Progenitor cell of endocrine pancreas (in vitro differentiated cells): ENCODE measurements around the gene ETNK1. TPM values are rescaled to one million over a fixed set of nuclear protein-coding genes. Genes with fewer than 3 reads are reported as not detected.

Experiments
- DNase-seq: peaks from one replicate; pipeline ENCODE4 v3.0.0; 2021; ENCODE audit warnings: low spot score; ENCODE audit not compliant: unreplicated experiment
- H3K27ac Mint-ChIP-seq: 2 replicates; pipeline ENCODE4 v1.8.0; 2021; ENCODE audit warnings: mild to moderate bottlenecking, moderate library complexity, mixed read lengths
- H3K27me3 Mint-ChIP-seq: 2 replicates; pipeline ENCODE4 v1.8.0; 2021; ENCODE audit warnings: mixed read lengths
- H3K36me3 Mint-ChIP-seq: 2 replicates; pipeline ENCODE4 v1.8.0; 2022; ENCODE audit warnings: mixed read lengths; ENCODE audit not compliant: insufficient read depth
- H3K4me1 Mint-ChIP-seq: 2 replicates; pipeline ENCODE4 v1.8.0; 2021; ENCODE audit warnings: low read depth, mixed read lengths
- H3K4me3 Mint-ChIP-seq: 2 replicates; pipeline ENCODE4 v1.8.0; 2021; ENCODE audit warnings: low read depth, mild to moderate bottlenecking, moderate library complexity, mixed read lengths
- H3K9me3 Mint-ChIP-seq: 2 replicates; pipeline ENCODE4 v1.8.0; 2021; ENCODE audit warnings: low read depth, mixed read lengths
- total RNA-seq: library from RNA; stranded (reverse); gene quantifications from 2 replicates; pipeline ENCODE4 v1.2.1, GENCODE V29; 2021
- TF ChIP-seq, protein P1 (sequence below): fragments of 200-600 bp; sonication (generic); IDR thresholded peaks from one replicate; pipeline ENCODE4 v1.5.0; 2021; ENCODE audit warnings: antibody characterized with exemption, mild to moderate bottlenecking; ENCODE audit not compliant: unreplicated experiment

ETNK1 gene
- total RNA-seq, 1 donor from 2014 or later = 285 TPM

DNA sequence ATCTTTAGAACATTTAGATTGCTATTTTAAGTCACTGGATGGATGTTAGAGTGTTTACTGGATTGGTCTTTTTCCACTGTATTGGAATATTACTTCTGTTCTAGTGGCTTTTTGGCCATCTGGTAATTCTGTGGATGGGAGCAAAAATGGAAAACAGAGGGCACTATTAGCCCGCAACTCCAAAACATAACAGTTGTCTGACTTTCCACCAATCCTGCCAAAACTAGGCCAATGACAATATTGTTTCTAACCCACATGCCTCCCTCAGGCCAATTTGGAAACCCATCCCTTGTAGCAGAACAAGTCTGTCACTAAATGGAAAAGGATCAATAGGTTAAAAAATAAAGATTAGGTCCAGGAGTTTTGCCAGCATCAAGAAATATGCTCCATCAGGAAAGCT lies 97.8 kb downstream of the ETNK1 start:
- TF ChIP-seq, protein P1, sequence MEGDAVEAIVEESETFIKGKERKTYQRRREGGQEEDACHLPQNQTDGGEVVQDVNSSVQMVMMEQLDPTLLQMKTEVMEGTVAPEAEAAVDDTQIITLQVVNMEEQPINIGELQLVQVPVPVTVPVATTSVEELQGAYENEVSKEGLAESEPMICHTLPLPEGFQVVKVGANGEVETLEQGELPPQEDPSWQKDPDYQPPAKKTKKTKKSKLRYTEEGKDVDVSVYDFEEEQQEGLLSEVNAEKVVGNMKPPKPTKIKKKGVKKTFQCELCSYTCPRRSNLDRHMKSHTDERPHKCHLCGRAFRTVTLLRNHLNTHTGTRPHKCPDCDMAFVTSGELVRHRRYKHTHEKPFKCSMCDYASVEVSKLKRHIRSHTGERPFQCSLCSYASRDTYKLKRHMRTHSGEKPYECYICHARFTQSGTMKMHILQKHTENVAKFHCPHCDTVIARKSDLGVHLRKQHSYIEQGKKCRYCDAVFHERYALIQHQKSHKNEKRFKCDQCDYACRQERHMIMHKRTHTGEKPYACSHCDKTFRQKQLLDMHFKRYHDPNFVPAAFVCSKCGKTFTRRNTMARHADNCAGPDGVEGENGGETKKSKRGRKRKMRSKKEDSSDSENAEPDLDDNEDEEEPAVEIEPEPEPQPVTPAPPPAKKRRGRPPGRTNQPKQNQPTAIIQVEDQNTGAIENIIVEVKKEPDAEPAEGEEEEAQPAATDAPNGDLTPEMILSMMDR = no peak
- DNase-seq = no peak
- H3K27me3 Mint-ChIP-seq = no peaks in the 10 kb centered on the region
- no peak overlapping the region for H3K4me3 Mint-ChIP-seq
- no peaks in the 10 kb centered on the region for H3K4me1 Mint-ChIP-seq
- H3K27ac Mint-ChIP-seq = no peak overlapping the region
- H3K9me3 Mint-ChIP-seq = no peaks in the 10 kb centered on the region
- no peaks in the 10 kb centered on the region for H3K36me3 Mint-ChIP-seq

DNA sequence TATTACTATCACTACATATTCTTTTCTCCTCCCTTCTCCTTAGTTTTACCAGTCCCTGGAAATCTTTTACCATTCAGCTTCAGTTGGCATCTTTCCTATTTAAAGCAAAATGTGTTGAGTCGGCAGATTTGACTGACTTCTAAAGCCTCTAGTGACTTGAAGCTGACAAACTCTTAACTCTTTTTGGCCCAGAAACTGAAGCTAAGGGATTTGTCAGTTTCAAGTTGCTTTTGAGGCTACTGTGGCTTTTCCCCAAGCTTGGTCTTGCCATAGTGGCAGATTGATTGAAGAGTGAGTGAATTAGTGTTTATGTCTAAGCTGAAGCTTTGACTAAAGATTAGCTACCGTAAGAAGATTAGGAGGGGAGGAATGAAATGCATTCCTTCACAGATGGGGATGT lies 104.0 kb downstream of the ETNK1 start:
- H3K4me3 Mint-ChIP-seq = no peak overlapping the region
- peaks cover 10% of the 10 kb centered on the region for H3K4me1 Mint-ChIP-seq
- no peak for DNase-seq
- no peaks in the 10 kb centered on the region for H3K36me3 Mint-ChIP-seq
- peak overlapping the region; percentile 9 for H3K27ac Mint-ChIP-seq
- H3K27me3 Mint-ChIP-seq = no peaks in the 10 kb centered on the region
- TF ChIP-seq, protein P1 = no peak
- no peaks in the 10 kb centered on the region for H3K9me3 Mint-ChIP-seq

DNA sequence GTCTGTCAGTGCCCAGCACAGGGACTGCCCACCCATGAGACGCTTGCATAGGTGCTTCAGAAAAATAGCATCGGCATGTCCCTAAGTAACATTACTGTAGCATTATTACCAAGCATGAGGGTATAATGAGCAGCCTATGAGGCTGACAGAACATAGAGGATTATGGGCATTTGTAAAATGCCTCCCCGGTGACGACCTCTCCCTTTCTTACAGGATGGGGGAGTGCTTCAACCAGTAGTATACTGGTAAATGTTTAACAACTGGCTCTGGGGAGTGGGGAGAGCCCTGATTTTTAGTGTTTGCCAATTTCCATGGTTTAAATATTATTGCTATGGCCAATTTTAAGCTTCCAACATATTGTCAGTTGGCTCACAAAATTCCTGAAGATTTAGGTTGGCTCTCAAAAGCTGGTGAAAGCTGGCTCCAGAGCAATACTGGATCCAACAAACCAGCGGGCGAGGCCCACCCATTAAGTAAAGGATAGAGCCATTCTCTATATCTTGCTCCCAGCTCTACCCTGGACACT lies 104.5 kb downstream of the ETNK1 start:
- Mint-ChIP-seq H3K4me1 (peaks cover 10% of the 10 kb centered on the region), H3K27ac (no peak overlapping the region), H3K9me3 (no peaks in the 10 kb centered on the region), H3K4me3 (no peak overlapping the region), H3K27me3 (no peaks in the 10 kb centered on the region), H3K36me3 (no peaks in the 10 kb centered on the region)
- no peak for DNase-seq
- TF ChIP-seq, protein P1 = no peak

DNA sequence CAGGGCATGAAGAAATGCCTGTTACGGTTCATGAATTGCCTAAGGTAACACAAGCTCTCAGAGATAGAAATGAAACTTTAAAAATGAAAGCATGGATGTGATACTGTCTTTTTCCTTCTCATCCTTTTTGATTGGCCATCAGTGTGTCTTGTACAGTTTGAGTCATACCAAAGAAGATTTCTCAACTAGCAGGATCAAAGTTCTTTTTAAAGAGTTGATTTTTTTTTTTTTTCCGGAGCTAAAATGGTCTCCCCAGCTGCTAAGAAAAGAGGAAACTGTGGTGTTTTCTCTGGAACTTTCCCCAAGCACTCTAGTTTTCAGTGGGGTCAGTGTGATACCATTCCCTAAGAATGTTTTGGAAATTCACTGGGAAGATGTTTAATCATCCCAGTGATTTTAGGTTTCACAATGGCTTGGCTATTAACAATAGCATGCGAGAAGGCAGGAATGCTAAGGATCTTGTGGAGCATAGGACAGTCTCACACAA lies 105.0 kb downstream of the ETNK1 start:
- no peak overlapping the region for H3K27ac Mint-ChIP-seq
- H3K4me3 Mint-ChIP-seq = no peak overlapping the region
- TF ChIP-seq, protein P1 = no peak
- no peaks in the 10 kb centered on the region for H3K27me3 Mint-ChIP-seq
- peaks cover 10% of the 10 kb centered on the region for H3K4me1 Mint-ChIP-seq
- no peaks in the 10 kb centered on the region for H3K36me3 Mint-ChIP-seq
- H3K9me3 Mint-ChIP-seq = no peaks in the 10 kb centered on the region
- no peak for DNase-seq

DNA sequence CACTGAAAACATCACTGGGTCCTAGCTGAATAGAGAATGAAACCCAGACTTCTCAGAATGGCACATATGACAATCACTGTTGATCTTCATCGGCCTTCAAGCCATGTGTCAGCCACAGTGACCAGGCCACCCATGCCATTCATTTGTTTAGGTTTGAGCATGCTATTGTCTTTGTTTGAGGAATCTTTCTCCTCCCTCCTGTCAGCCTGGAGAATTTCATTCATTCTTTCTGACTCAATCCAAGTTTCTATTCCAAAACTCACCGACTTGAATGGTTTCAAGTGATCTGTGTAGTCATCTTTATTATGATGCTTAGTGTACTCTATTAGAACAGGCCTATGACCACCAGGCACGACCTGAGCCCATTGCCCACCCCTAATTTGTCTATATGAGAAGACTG lies 106.3 kb downstream of the ETNK1 start:
- DNase-seq = no peak
- no peak overlapping the region for H3K27ac Mint-ChIP-seq

More for the DNA sequence above, 106.3 kb downstream of the ETNK1 start:
- no peak overlapping the region for H3K4me3 Mint-ChIP-seq
- H3K36me3 Mint-ChIP-seq = no peaks in the 10 kb centered on the region
- peaks cover 10% of the 10 kb centered on the region for H3K4me1 Mint-ChIP-seq
- TF ChIP-seq, protein P1 = no peak
- H3K9me3 Mint-ChIP-seq = no peaks in the 10 kb centered on the region
- no peaks in the 10 kb centered on the region for H3K27me3 Mint-ChIP-seq
